Measurements from ENCODE around the gene PNMA8A. TPM values are rescaled to one million over a fixed set of nuclear protein-coding genes. Genes with fewer than 3 reads are reported as not detected.
"Not testable (repeated sequence)": the region's sequence is repeated elsewhere in the genome, so short reads cannot be mapped to it uniquely, and the experiment has no call there.

Gene PNMA8A
- polyA plus RNA-seq, 1 donor (not counting 4 experiments of a cell fraction or from before 2014, with no cell fraction given), result 0.24 TPM

- Histone ChIP-seq H3K4me2 (ENCODE audit: control insufficient read depth, extremely low read depth, insufficient read depth, low read depth, low read length) (no peak overlapping the region), H3K79me2 (ENCODE audit: control insufficient read depth, insufficient read depth, low read length) (no peaks in the 10 kb centered on the region), H4K20me1 (ENCODE audit: control insufficient read depth, extremely low read depth, insufficient read depth, low read length) (no peaks in the 10 kb centered on the region), H3K4me1 (ENCODE audit: control insufficient read depth, extremely low read depth, insufficient read depth, low read length) (no peaks in the 10 kb centered on the region), H3K27me3 (ENCODE audit: control insufficient read depth, extremely low read depth, insufficient read depth, low read length) (no peaks in the 10 kb centered on the region), H3K9me3 (ENCODE audit: control insufficient read depth, low read depth, low read length) (no peaks in the 10 kb centered on the region), H3K27ac (ENCODE audit: control insufficient read depth, insufficient read depth, low read length) (no peak overlapping the region), H3K4me3 (ENCODE audit: control insufficient read depth in 2 of 3, extremely low read depth in 1 of 3, insufficient read depth in 2 of 3, low read depth in 1 of 3, low read length in 3 of 3) (no peak overlapping the region), H3K36me3 (ENCODE audit: control insufficient read depth in 2 of 2, extremely low read depth in 1 of 2, insufficient read depth in 2 of 2, low read length in 2 of 2) (no peaks in the 10 kb centered on the region), H3K9me1 (ENCODE audit: control insufficient read depth, extremely low read depth, insufficient read depth, low read length) (no peaks in the 10 kb centered on the region), H3K9ac (ENCODE audit: control insufficient read depth, extremely low read depth, insufficient read depth, low read length) (no peak overlapping the region), H2AFZ (ENCODE audit: control insufficient read depth, low read length) (no peak overlapping the region)
- TF ChIP-seq EZH2 (IDR thresholded peaks at IDR 0.05; ENCODE audit: low read length) (no peak), CTCF (optimal IDR thresholded peaks at IDR 0.05 in 1 of 3, IDR thresholded peaks at IDR 0.05 in 1 of 3, conservative IDR thresholded peaks at IDR 0.05 in 1 of 3; ENCODE audit: extremely low read depth in 1 of 3, insufficient read depth in 2 of 3, low read length in 3 of 3) (no peak)
- dilution Hi-C loops (cut with MboI; ENCODE audit: extremely low pct_ligation_motif_present, low sequenced_read_pairs), result no loop called here
- FAIRE-seq, result no peak
- DNase-seq (ENCODE audit: low read depth, low spot score), result no peak
Measured at GRCh38 chr19:46435009-46435408, 36.4 kb downstream of the PNMA8A start.

DNA sequence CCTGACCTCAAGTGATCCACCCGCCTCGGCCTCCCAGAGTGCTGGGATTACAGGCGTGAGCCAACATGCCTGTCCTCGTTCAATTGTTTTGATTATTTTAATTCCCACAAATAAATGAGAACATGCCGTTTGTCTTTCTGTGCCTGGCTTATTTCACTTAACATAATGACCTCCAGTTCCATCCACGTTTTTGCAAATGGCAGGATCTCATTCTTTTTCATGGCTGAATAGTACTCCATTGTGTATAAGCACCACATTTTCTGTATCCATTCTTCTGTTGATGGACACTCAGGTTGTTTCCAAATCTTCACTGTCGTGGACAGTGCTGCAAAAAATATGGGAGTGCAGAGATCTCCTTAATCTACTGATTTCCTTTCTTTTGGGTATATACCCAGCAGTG, 37.9 kb downstream of the PNMA8A start:
- H3K27me3 ChIP-seq (ENCODE audit: control insufficient read depth, extremely low read depth, insufficient read depth, low read length); FAIRE-seq; H3K4me2 ChIP-seq (ENCODE audit: control insufficient read depth, extremely low read depth, insufficient read depth, low read depth, low read length); H2AFZ ChIP-seq (ENCODE audit: control insufficient read depth, low read length); H3K9me1 ChIP-seq (ENCODE audit: control insufficient read depth, extremely low read depth, insufficient read depth, low read length); DNase-seq (ENCODE audit: low read depth, low spot score); H3K36me3 ChIP-seq (ENCODE audit: control insufficient read depth in 2 of 2, extremely low read depth in 1 of 2, insufficient read depth in 2 of 2, low read length in 2 of 2); dilution Hi-C loops (cut with MboI; ENCODE audit: extremely low pct_ligation_motif_present, low sequenced_read_pairs); H3K9ac ChIP-seq (ENCODE audit: control insufficient read depth, extremely low read depth, insufficient read depth, low read length); H3K79me2 ChIP-seq (ENCODE audit: control insufficient read depth, insufficient read depth, low read length); H4K20me1 ChIP-seq (ENCODE audit: control insufficient read depth, extremely low read depth, insufficient read depth, low read length); H3K4me3 ChIP-seq (ENCODE audit: control insufficient read depth in 2 of 3, extremely low read depth in 1 of 3, insufficient read depth in 2 of 3, low read depth in 1 of 3, low read length in 3 of 3); H3K27ac ChIP-seq (ENCODE audit: control insufficient read depth, insufficient read depth, low read length); H3K4me1 ChIP-seq (ENCODE audit: control insufficient read depth, extremely low read depth, insufficient read depth, low read length); H3K9me3 ChIP-seq (ENCODE audit: control insufficient read depth, low read depth, low read length): not testable (repeated sequence)

DNA sequence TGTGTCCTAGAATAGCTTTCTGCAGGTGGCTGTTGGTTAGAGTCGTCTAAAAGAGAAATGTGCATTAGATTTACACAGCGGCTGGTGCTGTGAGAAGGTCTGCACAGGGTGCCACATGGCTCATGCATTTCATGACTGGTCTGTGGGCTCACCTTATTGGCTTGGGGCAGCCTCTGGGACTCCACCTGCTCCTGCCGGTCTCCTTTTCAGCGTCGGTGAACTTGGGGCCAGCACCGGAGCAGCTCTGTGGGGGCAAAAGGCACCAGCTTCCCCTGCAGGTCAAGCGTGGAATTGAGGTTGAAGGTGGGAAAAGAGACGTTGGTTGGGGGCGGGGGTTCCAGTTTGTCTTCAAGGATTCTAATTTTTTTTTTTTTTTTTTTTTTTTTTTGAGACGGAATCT, 39.5 kb downstream of the PNMA8A start:
- Histone ChIP-seq H3K4me1 (ENCODE audit: control insufficient read depth, extremely low read depth, insufficient read depth, low read length) (peaks cover 6% of the 10 kb centered on the region), H4K20me1 (ENCODE audit: control insufficient read depth, extremely low read depth, insufficient read depth, low read length) (no peaks in the 10 kb centered on the region), H3K27me3 (ENCODE audit: control insufficient read depth, extremely low read depth, insufficient read depth, low read length) (peaks cover 19% of the 10 kb centered on the region), H3K4me3 (ENCODE audit: control insufficient read depth in 2 of 3, extremely low read depth in 1 of 3, insufficient read depth in 2 of 3, low read depth in 1 of 3, low read length in 3 of 3) (no peak overlapping the region), H3K9me3 (ENCODE audit: control insufficient read depth, low read depth, low read length) (no peaks in the 10 kb centered on the region), H3K4me2 (ENCODE audit: control insufficient read depth, extremely low read depth, insufficient read depth, low read depth, low read length) (no peak overlapping the region), H3K36me3 (ENCODE audit: control insufficient read depth in 2 of 2, extremely low read depth in 1 of 2, insufficient read depth in 2 of 2, low read length in 2 of 2) (no peaks in the 10 kb centered on the region), H3K9ac (ENCODE audit: control insufficient read depth, extremely low read depth, insufficient read depth, low read length) (no peak overlapping the region), H3K9me1 (ENCODE audit: control insufficient read depth, extremely low read depth, insufficient read depth, low read length) (no peaks in the 10 kb centered on the region), H3K27ac (ENCODE audit: control insufficient read depth, insufficient read depth, low read length) (no peak overlapping the region), H2AFZ (ENCODE audit: control insufficient read depth, low read length) (no peak overlapping the region), H3K79me2 (ENCODE audit: control insufficient read depth, insufficient read depth, low read length) (no peaks in the 10 kb centered on the region)
- FAIRE-seq (no peak), DNase-seq (ENCODE audit: low read depth, low spot score) (no peak)
- dilution Hi-C loops (cut with MboI; ENCODE audit: extremely low pct_ligation_motif_present, low sequenced_read_pairs), result no loop called here
- TF ChIP-seq CTCF (optimal IDR thresholded peaks at IDR 0.05 in 1 of 3, IDR thresholded peaks at IDR 0.05 in 1 of 3, conservative IDR thresholded peaks at IDR 0.05 in 1 of 3; ENCODE audit: extremely low read depth in 1 of 3, insufficient read depth in 2 of 3, low read length in 3 of 3) (no peak), EZH2 (IDR thresholded peaks at IDR 0.05; ENCODE audit: low read length) (no peak)

All from keratinocyte (primary cell).